ENCODE results near the gene STX11.
A peak's percentile ranks its signal among the peaks of the same experiment; 100 is the strongest.
"Not testable (repeated sequence)": the region's sequence is repeated elsewhere in the genome, so short reads cannot be mapped to it uniquely, and the experiment has no call there.

Gene STX11

DNA sequence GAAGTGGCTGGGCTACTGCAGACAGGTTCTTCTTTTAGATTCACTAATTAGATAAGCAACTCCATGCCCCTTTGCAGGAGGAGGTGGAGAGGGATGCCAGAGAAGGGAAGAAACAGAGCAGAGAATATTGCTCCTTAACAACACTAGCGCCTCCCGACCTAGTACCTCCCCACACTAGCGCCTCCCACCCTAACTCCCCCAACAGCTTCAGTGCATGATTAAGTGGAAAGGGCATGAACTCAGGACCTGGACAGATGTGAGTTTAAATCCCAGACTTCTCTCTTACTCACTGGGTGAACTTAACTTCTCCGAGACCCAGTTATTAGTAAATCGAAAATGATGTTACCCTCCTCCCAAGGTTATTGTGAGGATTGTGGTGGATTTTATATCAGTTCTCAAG, 25.7 kb downstream of the STX11 start:
- no peak for DNase-seq (ENCODE audit: low spot score)

DNA sequence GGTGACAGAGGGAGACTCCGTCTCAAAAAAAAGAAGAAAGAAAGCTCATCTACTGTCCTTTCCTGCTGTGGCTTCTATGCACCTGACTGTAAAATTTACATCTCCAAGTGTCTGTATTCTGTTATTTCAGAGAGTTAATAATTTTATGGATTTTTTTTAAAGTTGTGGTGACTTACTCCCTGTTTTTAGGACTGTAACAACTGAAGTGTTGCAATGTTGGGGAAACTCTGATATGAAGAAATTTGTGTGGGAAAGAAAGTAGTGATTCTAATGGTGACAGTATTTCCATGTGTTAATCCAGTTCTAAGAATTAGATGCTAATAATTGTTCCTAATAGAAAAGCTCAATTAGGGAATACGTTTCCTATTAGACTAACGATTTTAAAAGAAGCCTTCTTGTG, 27.4 kb downstream of the STX11 start:
- DNase-seq (ENCODE audit: low spot score), result no peak

DNA sequence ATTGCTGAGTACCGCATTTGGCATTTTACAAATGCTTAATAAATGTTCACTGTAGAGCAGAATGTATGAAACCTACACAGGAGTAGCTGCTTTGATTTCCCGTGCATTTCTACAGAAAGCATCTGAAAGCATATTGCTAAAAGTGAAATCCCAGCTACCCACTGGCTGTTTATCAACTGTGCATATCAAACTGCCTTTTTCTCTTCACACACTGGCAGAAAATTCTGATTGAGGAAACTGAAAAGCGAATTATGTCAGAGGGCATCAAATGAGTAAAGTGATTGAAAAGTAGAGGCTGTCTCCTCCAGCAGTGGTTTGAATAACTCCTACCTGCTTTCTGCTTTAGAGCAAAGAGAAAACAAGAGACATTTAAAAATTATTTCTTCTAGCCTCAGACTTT, 28.0 kb downstream of the STX11 start:
- DNase-seq (ENCODE audit: low spot score), result no peak

DNA sequence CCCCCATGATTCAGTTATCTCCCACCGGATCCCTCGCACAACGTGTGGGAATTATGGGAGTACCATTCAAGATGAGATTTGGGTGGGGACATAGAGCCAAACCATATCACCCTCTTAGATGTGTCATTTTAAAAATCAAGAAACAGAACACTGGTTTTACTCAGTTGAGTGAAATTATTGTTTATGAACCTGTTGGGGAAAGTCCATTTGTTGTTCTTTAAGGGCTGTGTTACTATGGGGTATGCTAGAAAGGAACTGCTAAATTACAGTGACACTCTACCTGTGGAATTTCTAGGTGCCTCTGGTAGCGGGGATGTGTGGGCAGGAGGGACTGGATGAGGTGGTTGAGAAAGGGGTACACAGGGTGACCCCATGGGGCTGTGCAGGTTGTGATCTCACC, 28.9 kb downstream of the STX11 start:
- DNase-seq (ENCODE audit: low spot score), result no peak

DNA sequence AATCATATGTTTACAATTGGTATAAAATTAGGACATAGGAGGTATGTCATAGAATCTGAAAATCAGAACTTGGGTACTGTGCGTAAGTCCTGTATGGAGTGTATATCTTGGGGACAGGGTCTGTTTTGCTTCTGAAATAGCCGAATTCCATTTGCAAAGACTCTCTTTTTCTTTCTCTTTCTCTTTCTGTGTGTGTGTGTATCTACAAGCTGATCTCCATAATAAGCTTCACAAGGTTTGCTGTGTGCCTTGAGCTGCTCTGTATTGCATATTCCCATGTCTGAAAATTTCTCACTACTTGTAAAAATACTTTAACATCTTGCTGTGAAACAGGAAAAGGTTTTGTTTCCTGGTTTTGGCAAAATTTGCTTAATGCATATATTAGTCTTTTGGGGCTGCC, 29.5 kb downstream of the STX11 start:
- DNase-seq (ENCODE audit: low spot score), result no peak

DNA sequence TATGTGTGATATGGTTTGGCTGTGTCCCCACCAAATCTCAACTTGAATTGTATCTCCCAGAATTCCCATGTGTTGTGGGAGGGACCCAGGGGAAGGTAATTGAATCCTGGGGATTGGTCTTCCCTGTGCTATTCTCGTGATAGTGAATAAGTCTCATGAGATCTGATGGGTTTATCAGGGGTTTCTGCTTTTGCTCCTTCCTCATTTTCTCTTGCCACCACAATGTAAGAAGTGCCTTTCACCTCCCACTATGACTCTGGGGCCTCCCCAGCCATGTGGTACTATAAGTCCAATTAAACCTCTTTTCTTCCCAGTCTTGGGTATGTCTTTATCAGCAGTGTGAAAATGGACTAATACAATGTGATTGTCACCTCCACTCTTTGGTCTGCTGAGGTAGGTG, 30.0 kb downstream of the STX11 start:
- DNase-seq (ENCODE audit: low spot score), result not testable (repeated sequence)

DNA sequence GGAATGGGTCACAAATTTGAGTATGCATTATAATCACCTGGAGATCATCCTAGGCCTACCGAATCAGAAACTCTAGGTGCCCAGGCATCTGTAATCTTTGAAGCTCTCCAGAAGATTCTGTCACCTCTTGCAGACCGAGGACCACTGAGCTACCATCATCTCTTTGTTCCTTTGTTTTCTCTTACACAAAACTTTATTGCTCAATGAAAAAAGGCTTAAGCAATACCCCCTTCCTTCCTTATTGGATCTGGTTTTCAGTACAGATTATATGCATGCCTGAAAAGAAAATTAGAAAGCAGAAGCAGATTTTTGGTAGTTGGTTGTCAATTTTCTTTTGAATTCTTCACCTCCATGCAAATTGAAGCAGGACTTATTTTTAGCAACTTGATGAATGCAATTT, 31.3 kb downstream of the STX11 start:
- DNase-seq (ENCODE audit: low spot score), result peak; percentile 24

DNA sequence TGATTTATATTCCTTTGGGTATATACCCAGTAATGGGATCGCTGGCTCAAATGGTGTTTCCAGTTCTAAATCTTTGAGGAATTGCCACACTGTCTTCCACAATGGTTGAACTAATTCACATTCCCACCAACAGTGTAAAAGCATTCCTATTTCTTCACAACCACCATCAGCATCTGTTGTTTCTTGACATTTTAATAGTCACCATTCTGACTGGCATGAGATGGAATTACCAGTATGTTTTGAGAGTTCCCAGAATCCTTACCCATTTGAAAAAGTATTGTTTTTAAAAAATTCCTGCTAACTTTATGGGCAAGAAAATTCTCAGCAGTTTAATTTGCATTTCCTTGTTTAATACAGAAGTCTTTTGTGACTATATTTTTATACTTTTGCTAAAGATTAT, 33.9 kb downstream of the STX11 start:
- not testable (repeated sequence) for DNase-seq (ENCODE audit: low spot score)

DNA sequence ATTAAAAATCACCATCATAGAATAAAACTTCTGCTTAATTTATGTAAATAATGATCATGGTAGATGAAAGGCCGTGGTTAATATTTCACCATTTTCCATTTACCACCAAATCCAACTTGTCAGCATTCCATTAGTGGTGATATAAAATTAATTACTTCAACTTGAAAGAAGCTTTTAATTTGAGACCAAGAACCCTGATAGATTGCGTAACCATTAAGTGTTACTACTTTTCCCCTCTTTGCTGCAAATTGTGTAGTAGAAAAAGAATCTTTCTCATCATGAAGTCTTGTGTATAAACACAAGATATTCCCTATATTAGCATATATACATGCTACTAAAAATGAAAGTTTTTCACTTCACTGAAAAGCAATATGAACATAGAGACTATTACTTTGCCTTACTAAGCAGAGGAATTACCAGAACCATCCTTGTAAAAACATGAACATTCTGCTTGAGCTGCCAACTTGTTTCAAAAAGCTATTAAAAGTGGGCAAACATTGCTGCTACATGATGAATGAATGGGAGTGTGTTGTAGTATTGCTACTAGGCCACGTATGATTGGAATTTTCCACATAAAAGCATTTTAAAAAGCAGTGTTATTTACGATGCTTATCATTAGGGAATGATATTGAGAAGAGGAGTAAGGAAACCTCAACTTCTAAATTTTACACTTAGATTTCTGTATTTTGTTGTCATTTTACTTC, 35.0 kb downstream of the STX11 start:
- DNase-seq (ENCODE audit: low spot score), result no peak

DNA sequence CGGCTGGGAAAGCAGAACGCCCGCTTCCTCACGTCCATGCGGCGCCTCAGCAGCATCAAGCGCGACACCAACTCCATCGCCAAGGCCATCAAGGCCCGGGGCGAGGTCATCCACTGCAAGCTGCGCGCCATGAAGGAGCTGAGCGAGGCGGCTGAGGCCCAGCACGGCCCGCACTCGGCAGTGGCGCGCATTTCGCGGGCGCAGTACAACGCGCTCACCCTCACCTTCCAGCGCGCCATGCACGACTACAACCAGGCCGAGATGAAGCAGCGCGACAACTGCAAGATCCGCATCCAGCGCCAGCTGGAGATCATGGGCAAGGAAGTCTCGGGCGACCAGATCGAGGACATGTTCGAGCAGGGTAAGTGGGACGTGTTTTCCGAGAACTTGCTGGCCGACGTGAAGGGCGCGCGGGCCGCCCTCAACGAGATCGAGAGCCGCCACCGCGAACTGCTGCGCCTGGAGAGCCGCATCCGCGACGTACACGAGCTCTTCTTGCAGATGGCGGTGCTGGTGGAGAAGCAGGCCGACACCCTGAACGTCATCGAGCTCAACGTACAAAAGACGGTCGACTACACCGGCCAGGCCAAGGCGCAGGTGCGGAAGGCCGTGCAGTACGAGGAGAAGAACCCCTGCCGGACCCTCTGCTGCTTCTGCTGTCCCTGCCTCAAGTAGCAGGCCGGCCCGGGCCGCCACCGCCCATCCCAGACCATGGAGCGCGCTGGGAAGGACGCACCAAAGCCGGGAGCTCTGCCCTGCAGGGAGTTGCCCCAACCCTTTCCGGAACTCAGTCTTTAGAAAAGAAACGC, 36.7 kb downstream of the STX11 start:
- DNase-seq (ENCODE audit: low spot score), result no peak

DNA sequence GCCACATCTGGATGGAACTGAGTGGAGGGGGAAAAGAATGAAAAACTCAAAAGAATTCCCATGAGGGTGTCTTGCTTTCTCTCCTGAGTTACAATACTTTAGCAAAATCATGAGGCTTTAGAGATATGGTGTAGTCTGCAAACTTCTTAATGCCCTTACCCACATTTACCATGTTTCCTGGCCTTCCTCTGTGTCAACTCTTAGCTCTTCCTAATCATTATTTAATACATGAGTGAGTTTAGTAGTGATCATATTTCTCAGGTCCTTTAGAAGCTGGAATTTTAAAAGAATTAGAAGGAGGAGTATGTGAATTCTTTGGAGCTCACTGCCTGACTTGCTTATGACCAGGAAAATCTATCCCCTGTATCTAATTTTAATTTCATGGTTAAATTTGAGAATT, 39.0 kb downstream of the STX11 start:
- no peak for DNase-seq (ENCODE audit: low spot score)

DNA sequence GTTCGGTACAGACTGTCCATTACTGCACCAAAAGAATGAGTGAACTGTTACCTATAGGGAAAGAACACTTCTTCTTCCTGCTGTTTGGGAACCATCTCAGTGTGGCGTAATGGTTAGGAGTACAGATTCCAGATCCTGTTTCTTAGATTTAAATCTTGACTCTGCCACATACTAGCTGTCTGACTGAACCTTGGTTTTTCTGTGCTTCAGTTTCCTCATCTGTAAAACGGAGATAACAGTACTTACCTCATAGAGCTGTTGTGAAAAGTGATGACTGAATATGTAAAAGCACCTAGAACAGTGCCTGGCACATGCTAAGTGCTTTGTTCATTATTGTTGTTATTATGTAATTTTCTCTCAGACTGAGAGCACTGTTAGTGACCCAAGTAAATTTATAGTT, 39.8 kb downstream of the STX11 start:
- DNase-seq (ENCODE audit: low spot score), result no peak

DNA sequence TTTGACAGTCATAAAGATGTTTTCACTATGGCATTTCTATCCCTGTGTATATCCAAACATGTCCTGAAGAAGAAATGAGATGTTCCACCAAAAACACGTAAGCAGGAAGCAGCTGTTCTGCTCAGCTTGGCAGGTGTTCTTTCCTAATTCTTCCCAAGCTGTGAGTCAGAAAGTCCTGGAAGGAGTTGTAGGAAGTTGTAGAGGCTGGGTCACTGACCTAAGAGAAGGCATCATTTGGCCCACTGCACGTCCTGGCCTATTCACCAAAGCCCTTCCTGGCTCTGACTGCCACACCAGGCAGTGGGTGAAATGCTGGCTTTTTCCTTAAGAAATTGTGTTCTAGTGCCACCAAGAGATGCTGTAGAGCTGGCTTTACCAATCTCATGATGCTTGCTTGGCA, 40.3 kb downstream of the STX11 start:
- peak; percentile 7 for DNase-seq (ENCODE audit: low spot score)

DNA sequence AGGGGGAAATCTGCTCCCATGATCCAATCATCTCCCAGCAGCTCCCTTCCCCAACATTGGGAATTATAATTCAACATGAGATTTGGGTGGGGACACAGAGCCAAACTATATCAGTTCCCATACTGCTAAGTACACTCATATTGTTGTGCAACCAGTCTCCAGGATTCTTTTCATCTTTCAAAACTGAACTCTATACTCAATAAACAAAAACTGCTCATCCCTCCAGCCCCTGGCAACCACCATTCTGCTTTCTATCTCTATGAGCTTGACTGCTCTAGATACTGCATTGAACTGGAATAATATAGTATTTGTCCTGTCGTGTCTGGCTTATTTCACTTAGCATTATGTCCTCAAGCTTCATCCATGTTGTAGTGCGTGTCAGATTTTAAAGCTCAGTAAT, 42.9 kb downstream of the STX11 start:
- no peak for DNase-seq (ENCODE audit: low spot score)

DNA sequence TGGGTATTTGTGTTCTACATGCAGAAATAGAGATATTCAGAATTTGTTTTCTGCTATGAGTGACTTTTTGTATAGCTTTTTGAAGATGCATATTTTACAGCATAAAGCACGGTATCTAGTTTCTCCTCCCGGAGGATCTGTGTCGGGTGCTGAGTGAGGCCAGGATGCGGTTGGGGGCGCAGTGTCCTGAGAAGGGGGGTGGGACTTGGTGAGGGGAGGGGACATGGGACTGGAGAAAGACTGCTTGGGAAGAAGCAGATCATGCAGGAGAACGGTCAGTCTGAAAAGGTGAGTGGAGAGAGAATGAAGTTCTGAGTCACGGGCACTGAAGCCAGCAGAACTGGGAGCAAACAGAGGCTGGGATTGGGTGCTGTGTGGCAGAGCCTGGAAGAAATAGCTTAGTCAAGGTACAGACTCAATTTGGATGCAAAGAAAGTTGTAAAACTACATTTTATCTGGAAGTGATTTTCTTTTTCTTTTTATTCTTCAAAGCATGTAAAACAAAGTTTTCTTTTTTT, 44.0 kb downstream of the STX11 start:
- DNase-seq (ENCODE audit: low spot score), result no peak

DNA sequence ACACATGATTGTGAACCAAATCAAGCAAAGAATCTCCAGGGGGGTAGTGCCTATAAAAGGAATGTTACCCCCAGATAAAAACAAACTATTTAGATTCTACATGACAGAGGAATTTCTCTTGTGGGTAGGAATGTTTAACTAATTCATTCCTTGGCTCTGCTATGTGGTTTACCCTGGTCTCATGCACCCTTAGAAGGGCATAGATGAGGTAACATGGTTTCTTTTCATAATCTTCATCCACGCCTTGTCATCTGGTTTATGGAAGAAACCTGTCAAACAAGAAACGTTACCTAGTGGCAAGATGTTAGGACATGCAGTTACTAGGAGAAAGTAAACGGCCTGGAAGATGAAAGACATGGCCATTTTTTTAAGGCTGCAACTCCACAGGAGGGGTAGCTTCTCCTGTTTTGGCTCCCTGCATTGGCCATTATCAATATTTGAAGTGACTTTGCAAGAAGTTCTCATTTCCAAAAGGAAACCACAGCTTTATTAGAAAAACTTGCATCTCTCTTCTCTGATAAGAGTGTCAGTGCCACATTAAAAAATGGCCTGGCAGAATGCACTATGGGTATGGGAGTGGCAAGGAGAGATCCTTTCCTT, 45.5 kb downstream of the STX11 start:
- no peak for DNase-seq (ENCODE audit: low spot score)

DNA sequence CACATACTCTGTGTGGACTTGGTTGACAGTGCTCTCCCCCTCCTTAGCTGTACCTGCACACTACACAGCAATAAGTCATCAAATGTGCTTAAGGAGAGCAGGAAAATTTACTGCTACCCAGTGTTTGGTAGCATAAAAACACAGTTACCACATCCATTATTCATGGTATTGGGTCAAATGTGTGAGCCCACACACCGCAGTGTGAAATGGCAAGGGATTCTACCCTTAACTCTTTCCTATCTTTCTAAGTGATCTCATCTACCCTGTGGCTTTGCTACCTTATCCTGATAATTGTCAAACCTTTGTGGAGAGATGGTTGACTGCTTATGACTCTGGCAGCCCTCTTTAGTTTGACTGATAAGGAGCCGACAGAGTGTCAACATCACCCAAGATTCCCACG, 47.6 kb downstream of the STX11 start:
- DNase-seq (ENCODE audit: low spot score), result no peak

DNA sequence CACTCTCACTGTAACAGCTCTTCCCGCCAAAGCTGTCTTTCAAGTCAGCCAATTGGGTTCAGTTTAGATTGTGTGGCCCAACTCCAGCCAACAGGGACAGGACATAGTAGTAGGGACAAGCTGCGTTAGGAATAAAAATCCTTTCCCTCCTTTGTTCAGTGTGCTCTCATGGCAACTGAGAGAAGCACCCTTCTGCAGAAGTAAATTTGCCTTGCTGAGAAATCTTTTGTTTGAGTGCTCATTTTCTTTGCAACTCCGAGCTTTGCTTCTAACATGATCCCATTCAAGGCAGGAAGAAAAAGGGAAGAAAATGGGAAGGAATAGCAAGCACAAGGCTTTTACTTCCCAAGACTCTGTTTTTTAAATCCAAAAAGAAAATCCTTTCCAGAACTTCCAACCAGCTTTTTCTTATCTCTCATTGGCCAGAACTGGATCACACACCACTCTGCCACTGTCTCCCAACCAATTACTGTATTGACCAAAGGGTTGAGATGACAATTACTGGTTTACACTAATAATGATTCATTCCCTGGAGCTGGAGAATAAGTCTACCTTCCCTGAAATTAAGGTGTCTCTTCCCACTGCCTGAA, 52.7 kb downstream of the STX11 start:
- no peak for DNase-seq (ENCODE audit: low spot score)

DNA sequence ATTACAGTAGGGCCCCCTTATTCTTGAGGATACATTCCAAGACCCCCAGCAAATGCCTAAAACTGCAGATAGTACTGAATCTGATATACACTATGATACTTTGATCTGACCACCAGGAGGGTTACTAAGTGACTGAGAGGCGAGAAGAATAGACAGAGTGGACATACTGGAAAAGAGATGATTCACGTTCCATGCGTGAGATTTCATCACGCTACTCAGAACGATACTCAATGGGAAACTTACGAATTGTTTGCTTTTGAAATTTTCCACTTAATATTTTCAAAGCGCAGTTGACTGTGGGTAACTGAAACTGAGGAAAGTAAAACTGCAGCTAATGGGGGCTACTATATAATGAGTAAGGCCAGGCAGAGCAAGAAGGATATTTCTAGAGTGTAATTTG, 60.8 kb downstream of the STX11 start:
- no peak for DNase-seq (ENCODE audit: low spot score)

DNA sequence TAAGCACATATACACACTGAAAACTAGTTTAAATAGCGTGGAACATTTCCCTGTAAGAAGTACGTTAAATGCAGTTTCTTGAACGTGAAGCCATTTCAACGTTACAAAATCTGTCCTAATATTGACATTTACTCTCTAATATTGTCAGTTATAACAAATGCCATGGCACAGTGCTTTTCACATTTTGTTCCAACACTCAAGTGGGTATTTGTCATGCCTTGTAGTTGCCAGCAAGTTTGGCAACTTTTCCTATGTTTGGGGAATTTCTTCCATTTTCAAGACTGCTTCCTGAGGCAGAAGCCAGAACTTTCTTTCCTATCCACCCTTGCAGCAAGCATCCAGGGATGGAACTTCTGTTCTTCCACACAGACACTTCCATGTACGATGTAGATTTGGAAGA, 63.0 kb downstream of the STX11 start:
- no peak for DNase-seq (ENCODE audit: low spot score)

DNA sequence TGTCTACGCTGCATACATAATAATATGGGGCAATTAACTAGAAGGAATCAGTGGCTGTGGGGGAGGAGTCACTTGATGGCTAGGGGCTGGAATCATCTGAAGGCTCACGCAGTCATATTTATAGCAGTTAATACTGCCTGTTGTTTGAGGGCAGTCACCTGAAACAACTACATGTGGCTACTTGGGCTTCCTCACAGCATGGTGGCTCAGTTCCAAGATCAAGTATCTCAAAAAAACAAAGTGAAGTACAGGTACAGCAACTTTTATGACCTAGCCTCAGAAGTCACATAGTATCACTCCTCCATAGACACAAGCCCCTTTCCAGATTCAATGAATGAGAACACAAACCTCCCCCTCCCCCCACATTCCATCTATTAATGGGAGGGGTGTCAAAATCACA, 63.7 kb downstream of the STX11 start:
- no peak for DNase-seq (ENCODE audit: low spot score)

DNA sequence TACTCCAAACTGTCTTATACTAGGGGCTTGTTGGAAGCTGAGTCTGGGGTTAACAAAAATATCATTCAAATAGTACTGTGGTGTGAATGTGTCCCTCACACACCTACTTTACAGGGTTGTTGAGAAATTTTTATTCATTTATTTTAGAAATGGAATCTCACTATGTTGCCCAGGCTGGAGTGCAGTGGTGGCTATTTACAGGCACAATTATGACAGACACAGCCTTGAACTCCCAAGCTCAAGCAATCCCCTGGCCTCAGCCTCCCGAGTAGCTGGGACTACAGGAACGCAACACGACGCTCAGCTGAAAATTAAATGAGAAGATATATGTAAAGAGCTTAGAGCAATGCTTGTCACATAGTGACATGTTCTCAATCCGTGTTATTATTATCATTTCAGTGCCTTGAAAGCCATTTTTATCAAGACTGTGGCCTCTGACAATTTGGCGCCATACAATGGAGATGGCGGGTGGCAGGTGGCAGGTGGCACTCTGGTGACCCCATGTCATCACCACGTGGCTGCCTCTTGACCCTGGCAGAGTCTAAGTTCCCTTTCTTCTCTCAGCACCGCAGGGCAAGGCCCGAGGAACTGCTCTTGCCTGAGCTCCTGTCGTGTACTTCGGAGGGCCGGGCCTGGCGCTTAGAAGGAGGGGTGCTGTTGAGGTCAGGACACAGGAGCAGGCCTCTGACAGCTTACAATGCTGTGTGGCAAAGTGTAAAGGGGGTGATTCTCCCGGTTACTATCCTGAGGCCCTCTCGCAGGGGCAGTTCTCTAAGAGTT, 64.5 kb downstream of the STX11 start:
- DNase-seq (ENCODE audit: low spot score), result no peak

All from pons (tissue), 1 donor.